ENCODE results near the gene DCXR.

The DCXR gene

DNA sequence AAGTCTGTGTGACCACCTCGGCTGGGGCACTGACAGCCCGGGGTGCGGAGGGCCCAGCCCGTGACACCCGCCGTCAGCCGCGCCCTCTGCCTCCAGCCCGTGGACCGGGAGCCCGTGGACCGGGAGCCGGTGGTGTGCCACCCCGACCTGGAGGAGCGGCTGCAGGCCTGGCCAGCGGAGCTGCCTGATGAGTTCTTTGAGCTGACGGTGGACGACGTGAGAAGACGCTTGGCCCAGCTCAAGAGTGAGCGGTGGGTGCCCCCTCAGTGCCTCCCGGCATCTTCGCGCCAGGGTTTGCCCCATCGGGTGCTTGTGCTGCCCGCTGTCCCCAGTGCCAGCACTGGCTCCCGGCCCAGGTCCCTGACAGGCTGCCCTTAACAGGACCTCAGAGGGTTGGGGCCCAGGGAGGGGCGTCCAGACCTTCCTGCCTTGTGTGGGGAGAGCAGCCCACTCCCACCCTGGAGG lies 28.5 kb downstream of the DCXR start:
- DNase-seq: no peak

DNA sequence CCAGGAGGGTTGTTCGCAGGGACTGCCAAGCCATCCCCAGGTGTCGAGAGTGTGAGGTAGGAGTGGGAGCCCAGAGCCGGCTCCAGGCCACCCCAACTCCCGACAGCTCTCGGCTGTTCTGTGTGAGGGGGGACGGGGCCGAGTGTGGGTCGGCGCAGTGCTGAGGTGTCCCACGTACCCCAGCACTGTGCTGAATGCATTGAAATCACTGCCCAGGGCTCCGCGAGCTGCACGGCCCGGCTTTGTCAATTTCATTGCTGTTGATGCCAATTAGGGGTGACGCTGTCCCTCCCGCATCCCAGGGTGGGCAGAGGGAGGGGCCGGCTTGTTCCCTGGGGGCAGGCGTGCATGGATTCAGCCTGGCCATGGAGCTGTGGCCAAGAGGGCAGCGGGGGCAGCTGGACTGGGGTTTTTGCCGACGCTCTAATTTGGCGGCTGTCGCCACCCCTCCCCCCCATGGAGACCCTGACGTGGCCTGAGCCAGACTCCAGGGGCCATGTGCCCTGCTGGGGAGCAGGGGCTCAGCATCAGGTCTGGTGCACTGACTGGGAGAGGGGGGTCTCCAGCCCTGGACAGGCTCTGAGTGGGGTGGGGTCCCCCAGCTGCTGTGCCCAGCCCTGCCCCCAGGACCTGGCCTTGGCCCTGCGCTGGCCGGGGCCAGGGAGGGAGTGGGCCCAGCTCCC lies 29.1 kb downstream of the DCXR start:
- no peak for DNase-seq

GRCh38 chr17:82007495-82008257 lies 29.8 kb downstream of the DCXR start:
- no peak for DNase-seq

DNA sequence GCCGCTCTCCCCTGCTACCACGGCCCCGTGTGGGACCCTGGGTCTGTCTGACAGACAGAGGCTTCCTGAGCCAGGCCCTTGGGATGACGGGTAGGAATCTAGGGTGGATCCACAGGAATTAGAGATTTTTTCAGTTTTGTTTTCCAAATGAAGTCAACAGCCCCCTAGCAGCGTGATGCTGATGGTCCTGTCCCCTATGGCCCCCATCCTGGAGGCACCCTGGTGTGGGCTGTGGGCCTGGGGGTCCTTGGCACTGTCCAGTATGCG lies 30.3 kb downstream of the DCXR start:
- no peak for DNase-seq

- DNase-seq: no peak
Measured at GRCh38 chr17:82006468-82007227, 30.8 kb downstream of the DCXR start.

DNA sequence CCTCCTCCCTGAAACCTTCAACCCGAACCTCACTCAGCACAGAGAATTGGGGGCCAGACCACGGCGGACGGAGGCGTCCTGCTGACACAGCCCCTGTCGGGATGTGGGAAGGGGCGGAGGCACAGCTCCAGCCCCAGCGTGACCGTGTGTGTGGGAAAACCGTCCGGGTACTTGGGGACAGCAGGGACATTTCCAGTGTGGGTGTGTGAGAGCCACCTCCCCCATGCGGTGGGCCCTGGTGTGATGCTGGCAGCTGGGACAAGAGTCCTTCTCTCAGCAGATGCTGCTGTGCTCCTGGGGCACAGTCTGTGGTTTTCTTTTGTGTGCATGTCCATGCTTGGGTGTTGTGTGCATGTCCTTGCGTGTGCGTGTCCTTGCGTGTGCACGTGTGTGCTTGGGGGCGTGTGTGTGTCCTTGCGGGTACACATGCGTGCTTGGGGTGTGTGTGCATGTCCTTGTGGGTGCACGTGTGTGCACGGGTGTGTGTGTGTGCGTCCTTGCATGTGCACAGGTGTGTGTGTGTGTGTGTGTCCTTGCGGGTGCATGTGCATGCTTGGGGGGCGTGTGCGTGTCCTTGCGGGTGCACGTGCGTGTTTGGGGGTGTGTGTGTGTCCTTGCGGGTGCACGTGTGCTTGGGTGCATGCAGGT lies 31.7 kb downstream of the DCXR start:
- DNase-seq: no peak

- no peak for DNase-seq
Measured at GRCh38 chr17:82004517-82005455, 32.7 kb downstream of the DCXR start.

DNA sequence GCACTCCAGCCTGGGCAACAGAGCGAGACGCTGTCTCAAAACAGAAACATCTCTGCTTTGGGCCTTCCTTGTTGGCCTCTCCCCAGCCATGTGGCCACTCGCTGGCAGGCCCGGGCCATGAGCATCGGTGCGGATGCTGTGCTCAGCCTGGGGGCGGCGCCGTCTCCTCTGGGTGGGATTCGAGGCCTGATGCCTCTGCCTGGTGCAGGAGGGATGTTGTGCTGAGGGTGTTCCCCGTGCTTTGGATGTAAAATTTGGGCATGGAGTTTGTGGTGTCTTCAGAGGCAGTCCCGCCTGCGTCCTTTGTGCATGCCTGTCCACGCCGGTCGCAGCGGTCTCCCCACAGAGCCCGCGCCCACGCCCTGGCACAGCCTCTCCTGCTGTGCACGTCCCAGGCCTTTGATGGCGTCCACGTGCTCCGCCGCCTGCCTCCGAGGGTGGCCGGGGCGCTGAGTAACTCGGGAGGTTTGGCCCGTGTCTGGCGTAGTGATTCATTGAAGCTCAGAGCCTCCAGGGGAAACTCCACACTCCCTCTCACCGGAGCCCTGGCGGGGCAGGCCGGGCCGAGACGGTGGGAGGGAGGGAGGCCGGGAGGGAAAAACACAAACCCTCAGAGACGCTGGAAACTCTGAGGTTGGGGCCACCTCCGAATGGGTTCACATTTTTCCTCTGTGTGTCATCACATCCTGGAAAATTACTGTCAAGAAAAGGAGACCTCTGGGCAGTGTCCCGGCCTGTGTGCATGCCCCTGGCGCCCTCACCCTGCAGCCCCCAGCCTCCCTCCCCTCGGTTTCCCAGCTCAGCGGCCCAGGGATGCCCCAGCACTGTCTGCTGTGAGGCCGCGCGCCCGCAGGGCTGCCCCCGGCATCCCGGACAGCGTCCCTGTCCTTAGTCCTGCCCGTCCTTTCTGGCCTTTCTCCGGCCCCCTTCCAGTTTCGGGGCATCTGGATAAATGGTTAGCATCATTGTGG lies 33.8 kb downstream of the DCXR start:
- no peak for DNase-seq

DNA sequence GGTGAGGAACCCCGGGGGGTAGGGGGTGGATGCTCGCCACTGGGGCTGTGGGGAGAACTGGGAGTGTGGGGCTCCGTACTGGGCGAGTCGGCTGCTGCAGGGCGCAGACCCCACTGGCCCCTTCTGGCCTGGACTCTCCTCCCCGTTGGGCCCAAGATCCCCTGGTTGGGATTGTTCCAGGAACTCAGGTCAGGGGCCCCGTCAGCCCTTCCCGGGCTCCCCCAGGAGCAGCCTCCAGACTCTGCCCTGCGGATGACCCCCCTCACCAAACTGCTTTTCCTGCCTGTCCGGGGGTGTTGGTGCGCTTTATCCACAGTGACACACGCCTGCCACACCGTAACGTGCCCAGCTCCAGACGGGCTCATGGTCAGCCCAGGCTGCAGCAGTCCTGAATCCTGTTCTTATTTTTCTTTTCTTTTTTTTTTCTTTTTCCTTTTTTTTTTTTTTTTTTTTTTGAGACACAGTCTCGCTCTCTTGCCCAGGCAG lies 35.9 kb downstream of the DCXR start:
- no peak for DNase-seq

GRCh38 chr17:82000803-82001570 lies 36.5 kb downstream of the DCXR start:
- no peak for DNase-seq

DNA sequence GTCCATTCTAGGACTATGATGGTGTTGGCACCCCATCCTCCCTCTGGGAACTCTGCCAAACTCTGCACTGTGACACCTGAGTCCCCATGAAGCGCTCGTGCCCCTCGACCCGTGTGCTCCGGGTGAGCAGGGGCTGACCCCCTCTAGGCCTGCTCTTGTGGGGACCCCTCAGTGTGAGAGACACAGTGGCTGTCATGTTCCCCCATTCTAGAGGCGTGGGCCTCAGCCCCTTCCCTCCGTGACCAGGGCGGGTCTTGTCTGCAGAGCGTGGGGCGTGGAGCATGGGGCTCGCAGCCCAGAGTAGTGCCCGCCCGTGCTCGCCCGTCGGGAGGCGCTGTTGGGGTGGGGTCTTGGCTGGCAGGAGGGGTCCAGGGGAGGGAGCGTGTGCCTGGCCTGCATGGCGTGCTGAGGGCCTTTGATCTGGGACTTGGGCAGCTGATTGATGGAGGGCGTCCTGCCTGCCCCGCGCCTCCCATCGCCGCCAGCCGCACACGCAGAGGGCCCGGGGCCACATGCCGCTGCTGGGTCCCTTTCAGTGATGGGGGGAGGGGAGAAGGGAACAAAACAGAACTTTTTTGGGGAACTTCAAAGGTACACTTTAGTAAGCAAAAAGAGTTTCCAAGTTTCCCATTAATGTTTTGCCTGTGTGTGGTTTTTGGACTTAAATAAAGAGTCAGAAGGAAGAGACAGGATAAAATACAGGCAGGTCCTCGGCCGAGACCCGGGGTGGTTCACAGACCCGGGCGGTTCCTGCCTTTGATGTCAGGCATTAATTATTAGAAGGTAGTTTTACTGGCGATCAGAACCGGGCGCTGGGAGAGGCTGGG lies 37.3 kb downstream of the DCXR start:
- no peak for DNase-seq

- no peak for DNase-seq
Measured at GRCh38 chr17:81999587-81999975, 37.9 kb downstream of the DCXR start.

DNA sequence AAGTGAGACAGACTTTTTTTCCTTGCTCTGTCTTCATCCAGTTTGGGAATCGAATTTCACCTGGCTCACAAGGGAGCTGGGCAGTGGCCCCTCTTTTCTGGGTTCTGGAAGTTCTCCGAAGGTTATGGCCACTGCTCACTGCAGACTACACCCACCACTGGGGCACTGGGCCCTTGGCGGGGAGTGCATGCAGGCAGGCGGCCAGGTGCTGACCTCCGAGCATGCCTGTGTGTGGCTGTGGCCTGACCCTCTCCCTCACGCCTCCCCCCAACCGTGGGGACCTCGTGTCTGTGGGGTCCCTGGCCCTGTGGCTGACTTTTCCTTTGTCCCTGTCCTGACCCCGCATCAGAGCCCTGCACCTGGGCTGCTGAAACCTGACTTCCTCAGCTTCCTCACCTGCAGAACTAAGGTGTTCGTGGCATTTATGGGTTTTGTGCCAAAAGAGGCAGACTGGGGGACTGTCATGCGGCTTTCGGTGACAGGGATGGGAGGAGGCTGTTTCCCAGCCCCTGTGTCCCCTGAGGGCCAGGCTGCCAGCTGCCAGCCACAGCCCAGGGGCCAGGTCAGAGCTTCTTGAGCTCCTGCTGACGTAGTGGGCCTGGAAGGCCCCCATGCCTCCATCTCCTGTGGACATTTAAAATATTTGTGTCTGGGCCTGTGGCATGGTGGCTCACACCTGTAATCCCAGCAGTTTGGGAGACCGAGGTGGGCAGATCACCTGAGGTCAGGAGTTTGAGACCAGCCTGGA lies 38.6 kb downstream of the DCXR start:
- DNase-seq: no peak

DNA sequence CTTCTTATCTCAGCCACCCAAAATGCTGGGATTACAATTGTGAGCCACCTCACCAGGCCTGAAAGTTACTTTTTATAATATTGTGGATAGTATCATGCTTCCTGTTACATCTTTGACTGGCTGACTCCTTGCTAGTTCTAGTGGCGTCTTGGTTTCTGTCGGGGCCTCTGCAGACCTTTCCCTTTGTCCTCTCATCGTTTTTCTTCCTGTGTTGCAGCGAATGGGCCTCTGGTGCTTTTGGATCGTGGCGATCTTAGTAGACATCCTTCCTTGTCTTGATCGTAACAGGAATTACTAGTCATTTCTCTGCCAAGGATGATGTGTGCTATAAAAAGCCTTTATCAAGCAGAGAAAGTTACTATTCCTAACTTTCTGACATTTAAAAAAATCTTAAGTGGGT lies 39.3 kb downstream of the DCXR start:
- DNase-seq: no peak

DNA sequence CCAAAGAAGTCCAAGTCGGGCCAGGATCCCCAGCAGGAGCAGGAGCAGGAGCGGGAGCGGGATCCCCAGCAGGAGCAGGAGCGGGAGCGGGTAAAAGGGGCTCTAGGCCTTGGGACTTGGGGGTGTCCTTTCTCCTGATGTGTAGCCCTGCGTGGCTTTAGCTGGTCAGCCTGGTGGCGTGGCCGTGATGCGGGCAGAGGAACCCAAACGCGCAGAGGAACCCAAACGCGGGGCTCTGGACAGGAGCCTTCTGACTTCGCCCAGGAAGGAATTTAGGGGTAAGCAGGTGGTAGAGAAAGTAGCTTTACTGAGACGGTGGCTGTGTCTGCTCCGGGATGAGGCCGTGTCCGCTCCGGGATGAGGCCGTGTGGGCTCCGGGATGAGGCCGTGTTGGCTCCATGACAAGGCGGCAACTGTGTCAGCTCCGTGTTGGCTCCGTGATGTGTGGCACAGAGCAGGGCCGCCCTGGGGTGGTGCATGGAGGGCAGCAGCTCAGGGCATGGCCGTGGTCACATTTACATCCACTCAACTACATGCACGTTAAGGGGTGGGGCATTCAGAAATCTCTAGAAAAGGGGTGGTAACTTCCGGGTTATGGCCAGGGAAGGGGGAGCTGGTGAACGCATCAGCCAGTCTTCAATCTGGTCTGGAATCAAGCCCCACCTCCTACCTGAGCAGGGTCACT lies 40.6 kb downstream of the DCXR start:
- DNase-seq: no peak

DNA sequence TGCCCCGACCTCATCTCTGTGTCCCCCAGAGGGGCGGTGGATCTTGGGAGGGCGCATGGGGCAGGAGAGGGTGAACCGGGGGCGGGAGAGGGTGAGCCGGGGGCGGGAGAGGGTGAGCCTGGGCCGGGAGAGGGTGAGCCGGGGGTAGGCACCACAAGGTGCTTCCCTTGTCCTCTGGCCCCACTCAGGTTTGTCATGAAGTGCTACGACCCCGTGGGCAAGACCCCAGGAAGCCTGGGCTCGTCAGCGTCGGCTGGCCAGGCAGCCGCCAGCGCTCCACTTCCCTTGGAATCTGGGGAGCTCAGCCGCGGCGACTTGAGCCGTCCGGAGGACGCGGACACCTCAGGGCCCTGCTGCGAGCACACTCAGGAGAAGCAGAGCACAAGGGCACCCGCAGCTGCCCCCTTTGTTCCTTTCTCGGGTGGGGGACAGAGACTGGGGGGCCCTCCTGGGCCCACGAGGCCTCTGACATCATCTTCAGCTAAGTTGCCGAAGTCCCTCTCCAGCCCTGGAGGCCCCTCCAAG lies 41.2 kb downstream of the DCXR start:
- no peak for DNase-seq

DNA sequence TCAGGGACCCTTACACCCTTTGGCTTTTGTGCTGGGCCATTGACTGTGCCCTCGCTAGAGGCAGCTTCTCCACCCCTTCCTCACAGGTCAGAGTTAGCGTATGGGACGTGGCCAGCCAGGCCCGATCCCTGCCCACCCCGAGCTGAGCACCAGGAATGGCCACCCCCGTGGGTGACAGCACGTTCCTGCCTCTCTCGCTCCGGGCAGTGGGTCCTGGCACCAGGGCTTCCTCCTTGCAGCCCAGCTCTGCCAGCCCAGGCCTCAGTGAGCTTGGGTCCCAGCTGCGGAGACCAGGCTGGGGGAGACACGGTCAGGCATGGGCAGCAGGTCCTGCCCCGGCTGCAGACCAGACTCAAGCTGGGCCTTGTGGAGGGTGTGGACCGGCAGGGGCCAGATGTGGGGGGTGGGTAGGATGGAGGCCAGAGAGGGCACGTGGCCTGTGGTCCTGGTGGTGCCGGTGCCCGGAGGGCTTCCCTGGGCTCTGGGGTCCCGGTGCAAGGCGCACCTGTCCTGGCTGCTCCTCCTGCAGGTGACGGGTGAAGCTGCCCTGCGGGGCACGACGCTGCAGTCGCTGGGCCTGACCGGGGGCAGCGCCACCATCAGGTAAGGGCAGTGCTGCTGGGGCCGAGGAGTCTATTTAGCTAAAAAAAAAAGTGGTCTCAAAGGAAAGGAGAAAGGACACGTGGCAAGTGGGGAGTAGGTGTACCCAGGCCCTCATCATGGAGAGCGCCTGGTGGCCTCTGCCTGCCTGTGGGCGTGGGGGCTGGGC lies 41.9 kb downstream of the DCXR start:
- no peak for DNase-seq
